Stomach (tissue), 9 donors: ENCODE measurements around the gene IFRD2. TPM values are rescaled to one million over a fixed set of nuclear protein-coding genes. Genes with fewer than 3 reads are reported as not detected.

Experiments used
- DNase-seq, 2 donors: peaks; one replicate each; pipeline versions ENCODE4 v3.0.0 to v3.0.0-alpha.2; 2013 to 2019
- H3K27ac ChIP-seq, 5 donors: fragments of 200-600 bp in 4 of 5; sonication (generic) in 4 of 5; one replicate each; pipeline ENCODE4 v1.5.1; 2013 to 2019; ENCODE audit warnings: mild to moderate bottlenecking in 1 of 5, moderate library complexity in 1 of 5
- H3K27me3 ChIP-seq, 3 donors: fragments of 200-600 bp; sonication (generic); one replicate each; pipeline ENCODE4 v1.5.1; 2017 to 2019; ENCODE audit warnings: mixed run types in 1 of 3
- H3K36me3 ChIP-seq, 4 donors: fragments of 200-600 bp; sonication (generic); 1 replicate in 3 of 4; 2 replicates in 1 of 4; pipeline ENCODE4 v1.5.1; 2016 to 2019
- H3K4me1 ChIP-seq, 4 donors: fragments of 200-600 bp; sonication (generic); one replicate each; pipeline ENCODE4 v1.5.1; 2016 to 2019
- H3K4me3 ChIP-seq, 4 donors: fragments of 200-600 bp; sonication (generic) in 3 of 4; one replicate each; pipeline ENCODE4 v1.5.1; 2016 to 2019; ENCODE audit warnings: mild to moderate bottlenecking in 1 of 4
- H3K9me3 ChIP-seq, 4 donors: fragments of 200-600 bp; sonication (generic); one replicate each; pipeline ENCODE4 v1.5.1; 2016 to 2019
- EP300 ChIP-seq: sonication (generic); formaldehyde crosslinking; IDR thresholded peaks from one replicate; pipeline ENCODE4 v1.6.1; 2017; ENCODE audit warnings: antibody characterized with exemption
- POLR2A ChIP-seq, 4 donors: fragments of 450-650 bp; IDR thresholded peaks; one replicate each; pipeline ENCODE4 v1.6.1; 2016; ENCODE audit warnings: antibody characterized with exemption in 4 of 4, control low read depth in 2 of 4, mild to moderate bottlenecking in 1 of 4, moderate library complexity in 1 of 4
- POLR2AphosphoS5 ChIP-seq, 3 donors: sonication (generic); formaldehyde crosslinking; IDR thresholded peaks; one replicate each; pipeline ENCODE4 v1.6.1; 2016; ENCODE audit warnings: antibody characterized with exemption in 3 of 3
- WGBS, 5 donors: extraction: QIAGEN DNeasy Blood & Tissue Kit in 3 of 5; methylation state at CpG; one replicate each; pipeline versions ENCODE4 v1.1.5 to v1.1.7; 2013 to 2018; 5-methylcytosine and 5-hydroxymethylcytosine counted together
- intact Hi-C: fragments of 100-400 bp; cut with DNase I; formaldehyde crosslinking; loops from one replicate; pipeline ENCODE4 v1.15.1; 2023; ENCODE audit warnings: low total_unique reads
- polyA plus RNA-seq, 3 donors: library from polyadenylated mRNA; stranded (reverse); fragments of 200-250 nt; gene quantifications; one replicate each; pipeline ENCODE4 v1.2.3, GENCODE V29; 2013
- total RNA-seq, 5 donors: library from RNA; depleted of rRNA; stranded (reverse); fragments of >200 nt; gene quantifications; one replicate each; pipeline versions ENCODE4 v1.1.0 to v1.2.3, GENCODE V29; 2014 to 2016
- TF ChIP-seq, protein P1 (sequence below), 7 experiments: fragments of 450-650 bp in 4 of 7; fragments of 200-600 bp in 3 of 7; sonication (generic) in 3 of 7; IDR thresholded peaks; one replicate each; pipeline ENCODE4 v1.5.1; 2016 to 2019; ENCODE audit warnings: antibody characterized with exemption in 7 of 7, control low read depth in 2 of 7, mild to moderate bottlenecking in 1 of 7
- donor health status: healthy with polysubstance abuse.
- donor health status: Bipolar disorder and iron deficiency.
- donor health status: healthy.

The IFRD2 gene
- total and polyA plus RNA-seq, 8 donors: 69.9 to 254 (median 113) TPM

DNA sequence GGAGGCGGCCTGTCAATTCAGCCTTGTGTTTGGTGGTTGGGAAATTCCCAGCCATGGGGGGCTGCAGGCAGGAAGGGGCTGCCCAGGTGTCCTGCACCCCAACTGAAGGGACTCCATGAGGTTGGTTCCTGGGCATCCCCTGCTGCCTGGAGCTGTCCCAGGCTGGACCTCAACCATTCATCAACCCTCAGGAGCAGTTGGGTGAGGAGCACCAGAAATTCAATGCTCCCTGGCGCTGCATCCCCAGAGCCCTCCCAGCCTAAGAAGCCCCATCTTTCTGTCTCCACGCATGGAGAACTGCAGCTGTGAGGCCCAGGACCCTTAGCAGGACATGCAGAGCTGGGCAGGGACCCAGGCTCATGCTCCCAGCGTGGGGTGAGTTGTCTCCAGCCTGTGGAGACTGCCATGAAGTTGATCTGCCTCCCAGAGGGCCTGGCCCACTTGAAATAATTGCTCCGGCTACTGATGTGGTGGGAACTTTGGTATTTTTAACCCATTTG lies 31.2 kb downstream of the IFRD2 start:
- WGBS, 5 donors: 44 to 85% (median 68%) methylated on average over 3 to 5 of the region's 5 CpGs
- Histone ChIP-seq H3K9me3 (no peaks in the 10 kb centered on the region), H3K27ac (peak overlapping the region; percentile 90 to 99 (median 96)), H3K36me3 (peaks cover 24 to 32% (median 29%) of the 10 kb centered on the region in 4 donors), H3K4me3 (peak overlapping the region; percentile 40 to 50 (median 48)), H3K27me3 (no peaks in the 10 kb centered on the region), H3K4me1 (peaks cover 38 to 77% (median 49%) of the 10 kb centered on the region in 4 donors)
- intact Hi-C loops: no loop called here
- TF ChIP-seq EP300 (no peak), POLR2AphosphoS5 (IDR thresholded peaks at IDR 0.05) (no peak), POLR2A (IDR thresholded peaks at IDR 0.05) (no peak)
- TF ChIP-seq, protein P1, sequence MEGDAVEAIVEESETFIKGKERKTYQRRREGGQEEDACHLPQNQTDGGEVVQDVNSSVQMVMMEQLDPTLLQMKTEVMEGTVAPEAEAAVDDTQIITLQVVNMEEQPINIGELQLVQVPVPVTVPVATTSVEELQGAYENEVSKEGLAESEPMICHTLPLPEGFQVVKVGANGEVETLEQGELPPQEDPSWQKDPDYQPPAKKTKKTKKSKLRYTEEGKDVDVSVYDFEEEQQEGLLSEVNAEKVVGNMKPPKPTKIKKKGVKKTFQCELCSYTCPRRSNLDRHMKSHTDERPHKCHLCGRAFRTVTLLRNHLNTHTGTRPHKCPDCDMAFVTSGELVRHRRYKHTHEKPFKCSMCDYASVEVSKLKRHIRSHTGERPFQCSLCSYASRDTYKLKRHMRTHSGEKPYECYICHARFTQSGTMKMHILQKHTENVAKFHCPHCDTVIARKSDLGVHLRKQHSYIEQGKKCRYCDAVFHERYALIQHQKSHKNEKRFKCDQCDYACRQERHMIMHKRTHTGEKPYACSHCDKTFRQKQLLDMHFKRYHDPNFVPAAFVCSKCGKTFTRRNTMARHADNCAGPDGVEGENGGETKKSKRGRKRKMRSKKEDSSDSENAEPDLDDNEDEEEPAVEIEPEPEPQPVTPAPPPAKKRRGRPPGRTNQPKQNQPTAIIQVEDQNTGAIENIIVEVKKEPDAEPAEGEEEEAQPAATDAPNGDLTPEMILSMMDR (IDR thresholded peaks at IDR 0.05): no peak
- no peak for DNase-seq

DNA sequence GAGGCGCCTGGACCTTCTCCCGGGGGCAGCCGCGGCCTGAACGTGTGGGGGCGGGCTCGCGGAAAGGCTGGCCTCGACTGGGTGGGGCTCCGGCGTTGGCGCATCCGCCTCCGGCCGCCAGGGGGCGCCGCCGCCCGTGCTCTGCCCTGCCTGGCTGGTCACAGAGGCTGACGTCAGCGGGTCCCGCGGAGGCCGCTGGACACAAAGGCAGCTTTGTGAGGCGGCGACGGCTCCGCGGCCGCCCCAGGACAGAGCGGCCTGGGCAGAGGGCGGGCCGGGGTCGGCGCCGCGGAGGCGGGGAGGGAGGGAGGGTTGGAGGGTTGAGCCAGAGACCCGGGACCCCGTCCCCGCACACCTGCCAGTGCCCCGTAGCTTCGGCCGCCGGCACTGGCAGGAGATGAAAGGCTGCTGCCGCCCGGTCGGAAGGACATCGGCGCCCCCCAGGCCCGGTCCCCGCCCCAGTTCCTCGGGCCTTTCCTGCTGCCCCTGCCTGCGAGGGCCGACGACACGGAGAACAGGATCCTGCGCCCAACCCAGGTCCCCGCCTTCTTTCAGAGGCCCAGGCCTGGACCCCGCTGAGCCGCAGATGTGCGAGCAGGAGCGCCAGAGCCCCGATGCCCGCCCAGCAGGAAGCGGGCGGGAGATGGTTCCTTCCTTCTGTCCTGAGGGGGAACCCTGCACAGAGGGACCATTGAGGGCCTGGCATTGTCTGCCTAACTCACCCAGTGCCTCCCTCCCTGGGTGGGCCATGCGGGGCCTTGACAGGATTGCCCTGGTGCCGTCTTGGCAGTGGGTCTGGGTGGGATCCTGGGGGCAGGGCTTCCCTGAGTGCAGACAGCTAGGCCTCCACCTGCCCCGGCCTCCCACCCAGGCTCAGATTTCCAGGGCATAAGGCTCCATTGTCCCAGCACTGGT lies 31.9 kb downstream of the IFRD2 start:
- 1 to 3% (median 1%) methylated on average over 17 to 70 of the region's 70 CpGs for WGBS, 5 donors
- Histone ChIP-seq H3K4me3 (peak overlapping the region; percentile 40 to 50 (median 48)), H3K9me3 (no peaks in the 10 kb centered on the region), H3K27ac (peak overlapping the region; percentile 90 to 99 (median 96)), H3K36me3 (peaks cover 29 to 39% (median 35%) of the 10 kb centered on the region in 4 donors), H3K4me1 (peaks cover 31 to 75% (median 43%) of the 10 kb centered on the region in 4 donors), H3K27me3 (no peaks in the 10 kb centered on the region)
- TF ChIP-seq, protein P1 (IDR thresholded peaks at IDR 0.05): peak in 5 of 7 experiments; percentile 94 to 100 (median 99)
- TF ChIP-seq EP300 (no peak), POLR2AphosphoS5 (IDR thresholded peaks at IDR 0.05) (peak; percentile 72 to 92 (median 86)), POLR2A (IDR thresholded peaks at IDR 0.05) (no peak)
- peak; percentile 96 to 98 for DNase-seq
- intact Hi-C loops: no loop called here

DNA sequence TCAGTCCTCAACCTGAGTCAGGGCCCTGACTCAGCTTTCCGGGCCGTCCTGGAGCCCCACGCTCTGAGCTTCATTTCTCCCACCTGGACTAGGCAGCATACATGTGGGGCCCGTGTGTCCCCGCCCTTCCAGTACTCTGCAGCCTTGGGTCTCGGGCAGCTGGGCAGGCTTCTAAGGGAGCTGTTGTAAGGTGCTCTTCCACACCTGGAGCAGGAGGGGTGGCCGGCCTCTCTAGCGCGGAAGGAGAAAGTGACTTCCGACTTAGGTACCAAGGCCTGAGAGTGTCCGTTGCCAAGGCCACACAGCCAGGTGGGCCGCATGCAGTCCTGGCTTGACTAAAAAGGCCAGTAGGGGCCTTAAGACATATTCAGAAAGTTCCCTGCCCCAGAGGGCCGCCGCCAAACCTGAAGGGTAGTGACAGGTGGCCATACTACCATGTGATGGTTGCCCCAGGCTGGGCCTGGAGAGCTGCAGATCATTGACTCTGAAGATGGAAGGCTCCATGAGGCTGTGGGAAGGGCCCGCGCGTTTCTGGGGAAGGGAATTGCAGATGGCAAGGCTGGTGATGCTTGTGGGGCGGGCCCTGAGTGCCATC lies 32.7 kb downstream of the IFRD2 start:
- no peaks in the 10 kb centered on the region for H3K27me3 ChIP-seq
- DNase-seq: no peak
- 44 to 59% (median 53%) methylated on average over 11 to 18 of the region's 18 CpGs for WGBS, 5 donors
- H3K4me1 ChIP-seq: peaks cover 23 to 75% (median 40%) of the 10 kb centered on the region in 4 donors
- peak overlapping the region; percentile 90 to 99 (median 96) for H3K27ac ChIP-seq
- TF ChIP-seq POLR2AphosphoS5 (IDR thresholded peaks at IDR 0.05) (no peak), POLR2A (IDR thresholded peaks at IDR 0.05) (no peak), EP300 (no peak)
- TF ChIP-seq, protein P1 (IDR thresholded peaks at IDR 0.05): no peak
- H3K36me3 ChIP-seq: peaks cover 34 to 46% (median 43%) of the 10 kb centered on the region in 4 donors
- intact Hi-C loops: no loop called here
- no peaks in the 10 kb centered on the region for H3K9me3 ChIP-seq
- peak overlapping the region; percentile 40 to 50 (median 48) for H3K4me3 ChIP-seq

DNA sequence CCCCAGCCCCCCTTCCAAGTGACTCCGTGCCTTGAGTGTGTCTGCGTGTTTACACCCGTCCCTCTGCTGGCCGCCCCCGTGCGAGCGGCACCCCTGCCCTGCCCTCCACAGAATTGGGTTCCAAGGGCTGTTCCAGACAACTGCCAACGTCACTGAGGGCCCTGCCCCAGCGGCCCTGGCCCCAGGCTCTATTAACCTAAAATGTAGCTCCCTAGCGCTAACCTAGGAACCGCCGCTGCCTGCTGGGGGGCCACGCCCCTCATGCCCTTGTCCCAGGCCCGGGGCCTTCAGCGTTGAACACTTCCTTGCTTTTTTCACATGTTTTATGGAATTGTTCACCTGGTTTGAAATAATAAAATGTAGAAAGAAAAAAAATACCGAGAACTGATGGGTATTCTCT lies 33.2 kb downstream of the IFRD2 start:
- Histone ChIP-seq H3K27me3 (no peaks in the 10 kb centered on the region), H3K9me3 (no peaks in the 10 kb centered on the region), H3K36me3 (peaks cover 39 to 52% (median 48%) of the 10 kb centered on the region in 4 donors), H3K4me3 (no peak overlapping the region), H3K27ac (peak overlapping the region; percentile 7 to 99 (median 96)), H3K4me1 (peaks cover 18 to 75% (median 37%) of the 10 kb centered on the region in 4 donors)
- intact Hi-C loops: no loop called here
- TF ChIP-seq EP300 (no peak), POLR2A (IDR thresholded peaks at IDR 0.05) (no peak), POLR2AphosphoS5 (IDR thresholded peaks at IDR 0.05) (no peak)
- TF ChIP-seq, protein P1 (IDR thresholded peaks at IDR 0.05): no peak
- WGBS, 5 donors: 68 to 79% (median 74%) methylated on average over 16 of the region's 16 CpGs
- peak in 1 of 2 donors; percentile 51 for DNase-seq
